HepG2 (cell line): ENCODE data around the gene EFL1. TPM values are rescaled to one million over a fixed set of nuclear protein-coding genes. Genes with fewer than 3 reads are reported as not detected.
A peak's percentile ranks its signal among the peaks of the same experiment; 100 is the strongest.

Source experiments
- AKAP8 ChIP-seq: sonication (generic); formaldehyde crosslinking; IDR thresholded peaks from 2 replicates; pipeline ENCODE4 v1.5.1; 2020; ENCODE audit warnings: mild to moderate bottlenecking, missing genetic modification reagents
- ARID2 ChIP-seq: sonication (generic); formaldehyde crosslinking; IDR thresholded peaks from 2 replicates; pipeline ENCODE4 v1.8.1; 2022; ENCODE audit warnings: mild to moderate bottlenecking, missing genetic modification reagents, borderline replicate concordance
- CENPT ChIP-seq: sonication (generic); formaldehyde crosslinking; IDR thresholded peaks from 2 replicates; pipeline ENCODE4 v1.8.0; 2022; ENCODE audit warnings: low read depth, mild to moderate bottlenecking, moderate library complexity, missing genetic modification reagents
- ESRRA ChIP-seq: sonication (generic); formaldehyde crosslinking; IDR thresholded peaks from 2 replicates; pipeline ENCODE4 v1.5.1; 2020; ENCODE audit warnings: mild to moderate bottlenecking, low read depth, missing genetic modification reagents
- GTF2F1 ChIP-seq: fragments of 150-350 bp; IDR thresholded peaks from 2 replicates; pipeline ENCODE4 v1.6.1; 2014; ENCODE audit warnings: low read length
- HNRNPH1 ChIP-seq: fragments of 200-400 bp; formaldehyde crosslinking; optimal IDR thresholded peaks from 2 replicates; pipeline ENCODE3; 2017; ENCODE audit warnings: mild to moderate bottlenecking, low read depth, low read length
- MIXL1 ChIP-seq: IDR thresholded peaks from 2 replicates; pipeline ENCODE4 v1.6.1; 2016
- MXD4 ChIP-seq: IDR thresholded peaks from 2 replicates; pipeline ENCODE4 v1.6.1; 2016; ENCODE audit warnings: mild to moderate bottlenecking, missing biosample characterization, missing genetic modification reagents
- NCOR1 ChIP-seq: fragments of 200-600 bp; sonication (generic); IDR thresholded peaks from 2 replicates; pipeline ENCODE4 v1.7.0; 2017; ENCODE audit warnings: antibody characterized with exemption, low read length, borderline replicate concordance
- POGZ ChIP-seq: sonication (generic); formaldehyde crosslinking; IDR thresholded peaks from 2 replicates; pipeline ENCODE4 v1.4.0; 2020; ENCODE audit warnings: mild to moderate bottlenecking, missing genetic modification reagents
- POLR2G ChIP-seq: fragments of 200-400 bp; formaldehyde crosslinking; IDR thresholded peaks from 2 replicates; pipeline ENCODE4 v1.6.1; 2018; ENCODE audit warnings: mild to moderate bottlenecking, low read depth, low read length, moderate library complexity
- SMAD9 ChIP-seq: sonication (generic); formaldehyde crosslinking; IDR thresholded peaks from 2 replicates; pipeline ENCODE4 v1.5.1; 2020; ENCODE audit warnings: mild to moderate bottlenecking, missing genetic modification reagents
- SYNCRIP ChIP-seq: fragments of 200-400 bp; formaldehyde crosslinking; IDR thresholded peaks from 2 replicates; pipeline ENCODE4 v1.6.1; 2018; ENCODE audit warnings: mild to moderate bottlenecking, low read depth, low read length; ENCODE audit not compliant: insufficient read depth
- ZBTB40 ChIP-seq, 2 experiments: fragments of 450-650 bp in 1 of 2; sonication (generic) in 1 of 2; formaldehyde crosslinking in 1 of 2; IDR thresholded peaks; 2 replicates each; pipeline versions ENCODE4 v1.6.1 to v1.8.0; 2016 to 2022; ENCODE audit warnings: antibody characterized with exemption in 1 of 2, mild to moderate bottlenecking in 1 of 2, missing genetic modification reagents in 1 of 2
- ZFP62 ChIP-seq: sonication (generic); formaldehyde crosslinking; IDR thresholded peaks from 2 replicates; pipeline ENCODE4 v1.4.0; 2020; ENCODE audit warnings: missing genetic modification reagents
- ZFX ChIP-seq: sonication (generic); formaldehyde crosslinking; IDR thresholded peaks from 2 replicates; pipeline ENCODE4 v1.4.0; 2020; ENCODE audit warnings: mild to moderate bottlenecking, low read depth, missing genetic modification reagents, moderate library complexity
- ZNF350 ChIP-seq: sonication (generic); formaldehyde crosslinking; IDR thresholded peaks from 2 replicates; pipeline ENCODE4 v1.4.0; 2020; ENCODE audit warnings: mild to moderate bottlenecking, low read depth, missing genetic modification reagents, borderline replicate concordance
- ZNF44 ChIP-seq: sonication (generic); formaldehyde crosslinking; IDR thresholded peaks from 2 replicates; pipeline ENCODE4 v1.5.1; 2020; ENCODE audit warnings: mild to moderate bottlenecking, missing genetic modification reagents
- ZNF460 ChIP-seq: sonication (generic); formaldehyde crosslinking; IDR thresholded peaks from 2 replicates; pipeline ENCODE4 v1.5.1; 2020; ENCODE audit warnings: missing genetic modification reagents, mild to moderate bottlenecking, borderline replicate concordance
- ZNF703 ChIP-seq: sonication (generic); formaldehyde crosslinking; IDR thresholded peaks from 2 replicates; pipeline ENCODE4 v1.5.1; 2020; ENCODE audit warnings: missing genetic modification reagents, mild to moderate bottlenecking, moderate library complexity, borderline replicate concordance
- ZNF790 ChIP-seq: sonication (generic); formaldehyde crosslinking; IDR thresholded peaks from 2 replicates; pipeline ENCODE4 v1.8.0; 2022; ENCODE audit warnings: missing genetic modification reagents, mild to moderate bottlenecking, borderline replicate concordance
- polyA plus RNA-seq, 8 experiments: library from polyadenylated mRNA; depleted of rRNA in 3 of 8; stranded (reverse) in 7 of 8; unstranded in 1 of 8; fragments of >200 nt; fragmentation: Illumina TruSeq in 4 of 8; extraction: Trizol in 4 of 8; gene quantifications; 2 replicates each; pipeline versions ENCODE4 v1.2.1 to v1.2.3, GENCODE V29; 2011 to 2016; ENCODE audit warnings: low read depth in 4 of 8, missing spikeins in 1 of 8, mixed read lengths in 1 of 8; ENCODE audit not compliant: insufficient read depth in 1 of 8
- total RNA-seq, 5 experiments: library from RNA; depleted of rRNA; stranded (reverse); fragments of >200 nt; fragmentation: Illumina TruSeq; extraction: Trizol; gene quantifications; 2 replicates each; pipeline ENCODE4 v1.2.3, GENCODE V29; 2016; ENCODE audit warnings: low read depth in 1 of 5

The EFL1 gene
- total and polyA plus RNA-seq, 2 of the 13 experiments (the other 11 are each of a cell fraction or from before 2014, with no cell fraction given), result 6.4 to 12.0 TPM

- TF ChIP-seq POGZ (0 out of 2 replicates have a peak, but pooled peaks have one; percentile 28), ZNF350 (peak; percentile 18; the same call in 1 of the 2 replicates), GTF2F1 (no peak), ESRRA (CRISPR knock-in tag) (no peak), CENPT (no peak), ZBTB40 (IDR thresholded peaks at IDR 0.05) (no peak), ZBTB40 (CRISPR knock-in tag; IDR thresholded peaks at IDR 0.05) (peak; percentile 26; the same call in 1 of the 2 replicates), ZNF460 (no peak), MXD4 (peak; percentile 61), SMAD9 (CRISPR knock-in tag) (no peak), SYNCRIP (no peak), ZNF703 (CRISPR knock-in tag) (no peak), MIXL1 (CRISPR knock-in tag) (0 out of 2 replicates have a peak, but pooled peaks have one; percentile 8), HNRNPH1 (no peak), ZFP62 (CRISPR knock-in tag) (no peak), ARID2 (CRISPR knock-in tag) (no peak), AKAP8 (no peak), ZFX (CRISPR knock-in tag) (peak; percentile 75), NCOR1 (no peak; the same call in 1 of the 2 replicates), ZNF44 (no peak), POLR2G (peak; percentile 76), ZNF790 (CRISPR knock-in tag) (no peak)
These were observed at the start of gene EFL1, which contains the start of gene SAXO2 (continued) for GRCh38 chr15:82262422-82263026.
